Astrocyte (in vitro differentiated cells and primary cell): Measurements from ENCODE around the gene ZC3HAV1. TPM values are rescaled to one million over a fixed set of nuclear protein-coding genes. Genes with fewer than 3 reads are reported as not detected.

Experiments
- DNase-seq: peaks from one replicate; pipeline ENCODE4 v3.0.0-alpha.2; 2010; ENCODE audit warnings: low read depth
- FAIRE-seq: peaks from 2 replicates; lab custom pipeline; 2011; peaks lifted over from hg19 to GRCh38; lab: Jason Lieb, UNC
- H2AFZ ChIP-seq: 2 replicates; pipeline ENCODE4 v1.6.0; 2012; ENCODE audit warnings: low read depth, low read length, inconsistent platforms
- H3K27ac ChIP-seq: 2 replicates; pipeline ENCODE4 v1.5.1; 2011; ENCODE audit warnings: low read depth, low read length, inconsistent platforms
- H3K27me3 ChIP-seq: 2 replicates; pipeline ENCODE4 v1.6.0; 2011; ENCODE audit warnings: low read length, inconsistent platforms; ENCODE audit not compliant: insufficient read depth
- H3K36me3 ChIP-seq: 2 replicates; pipeline ENCODE4 v1.5.1; 2011; ENCODE audit warnings: low read length, inconsistent platforms; ENCODE audit not compliant: insufficient read depth
- H3K4me1 ChIP-seq: 2 replicates; pipeline ENCODE4 v1.5.1; 2011; ENCODE audit warnings: low read length, inconsistent platforms; ENCODE audit not compliant: insufficient read depth
- H3K4me2 ChIP-seq: 2 replicates; pipeline ENCODE4 v1.6.0; 2012; ENCODE audit warnings: low read length, inconsistent platforms
- H3K4me3 ChIP-seq: 2 replicates; pipeline ENCODE4 v1.5.1; 2011; ENCODE audit warnings: low read depth, mild to moderate bottlenecking, low read length, inconsistent platforms; ENCODE audit not compliant: insufficient read depth
- H3K79me2 ChIP-seq: 2 replicates; pipeline ENCODE4 v1.6.0; 2012; ENCODE audit warnings: mild to moderate bottlenecking, low read length, inconsistent platforms; ENCODE audit not compliant: insufficient read depth
- H3K9ac ChIP-seq: 2 replicates; pipeline ENCODE4 v1.6.0; 2012; ENCODE audit warnings: mild to moderate bottlenecking, low read length, inconsistent platforms
- H3K9me3 ChIP-seq: 2 replicates; pipeline ENCODE4 v1.5.1; 2012; ENCODE audit warnings: low read depth, mild to moderate bottlenecking, low read length, inconsistent platforms; ENCODE audit not compliant: insufficient read depth
- H4K20me1 ChIP-seq: 2 replicates; pipeline ENCODE4 v1.6.0; 2012; ENCODE audit warnings: low read length, inconsistent platforms; ENCODE audit not compliant: insufficient read depth
- H3K27ac Mint-ChIP-seq: one replicate; pipeline ENCODE4 v1.8.0; 2021; ENCODE audit warnings: mild to moderate bottlenecking, mixed read lengths; ENCODE audit not compliant: unreplicated experiment
- H3K27me3 Mint-ChIP-seq: one replicate; pipeline ENCODE4 v1.8.0; 2021; ENCODE audit warnings: low read depth, mixed read lengths; ENCODE audit not compliant: unreplicated experiment
- H3K36me3 Mint-ChIP-seq: one replicate; pipeline ENCODE4 v1.8.0; 2021; ENCODE audit warnings: low read depth, mixed read lengths; ENCODE audit not compliant: unreplicated experiment
- H3K4me1 Mint-ChIP-seq: one replicate; pipeline ENCODE4 v1.8.0; 2021; ENCODE audit warnings: low read depth, mixed read lengths; ENCODE audit not compliant: unreplicated experiment
- H3K4me3 Mint-ChIP-seq: one replicate; pipeline ENCODE4 v1.8.0; 2021; ENCODE audit warnings: mild to moderate bottlenecking, moderate library complexity, mixed read lengths; ENCODE audit not compliant: unreplicated experiment
- H3K9me3 Mint-ChIP-seq: one replicate; pipeline ENCODE4 v1.8.0; 2021; ENCODE audit warnings: mild to moderate bottlenecking, mixed read lengths; ENCODE audit not compliant: unreplicated experiment
- EZH2 ChIP-seq: IDR thresholded peaks from 2 replicates; pipeline ENCODE4 v1.6.1; 2012; ENCODE audit warnings: mild to moderate bottlenecking, low read length, inconsistent platforms; ENCODE audit not compliant: insufficient read depth
- total RNA-seq: library from RNA; stranded (reverse); gene quantifications from 2 replicates; pipeline ENCODE4 v1.2.1, GENCODE V29; 2021
- TF ChIP-seq, protein P1 (sequence below): IDR thresholded peaks from 2 replicates; pipeline ENCODE4 v1.5.1; 2011; ENCODE audit warnings: low read depth, mild to moderate bottlenecking, inconsistent platforms, low read length, moderate library complexity; ENCODE audit not compliant: insufficient read depth

ZC3HAV1 gene
- total RNA-seq, 1 donor from 2014 or later, result 63.8 TPM

DNA sequence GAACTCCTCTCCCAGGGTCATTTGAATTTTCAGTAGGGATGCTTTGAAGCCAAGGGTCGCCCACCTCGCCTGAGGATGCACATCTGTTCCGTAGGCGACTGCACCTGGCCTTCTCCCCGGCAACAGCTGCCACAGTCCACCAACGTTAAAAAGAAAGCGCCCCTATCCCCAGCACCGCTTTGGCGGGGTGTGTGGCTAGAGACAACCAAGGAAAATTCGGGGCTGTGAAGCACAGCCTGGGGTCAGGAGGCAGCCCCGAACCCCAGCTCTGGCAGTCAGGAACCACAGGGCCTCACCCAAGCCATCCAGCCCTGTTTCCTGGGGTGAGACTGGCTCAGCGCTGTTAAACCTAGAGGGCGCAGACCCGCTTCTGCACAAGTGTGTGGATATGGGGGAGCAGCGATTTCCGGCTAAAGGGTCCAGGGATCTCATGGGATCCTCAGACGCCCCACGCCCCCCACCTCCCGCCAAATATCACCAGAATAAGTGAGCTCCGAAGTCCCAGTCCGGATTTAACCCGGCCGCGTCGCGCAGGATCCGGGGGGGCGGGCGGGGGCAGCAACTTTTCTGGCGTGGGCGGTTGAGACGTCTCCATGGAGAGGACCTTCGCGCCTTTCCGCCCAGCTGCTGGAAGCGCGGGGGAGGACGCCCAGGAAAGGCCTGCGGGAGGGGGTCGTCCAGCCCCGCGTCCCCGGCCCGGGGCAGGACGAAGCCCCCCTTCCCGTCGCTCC is 74.5 kb downstream of the ZC3HAV1 start:
- TF ChIP-seq EZH2, result no peak
- TF ChIP-seq, protein P1, sequence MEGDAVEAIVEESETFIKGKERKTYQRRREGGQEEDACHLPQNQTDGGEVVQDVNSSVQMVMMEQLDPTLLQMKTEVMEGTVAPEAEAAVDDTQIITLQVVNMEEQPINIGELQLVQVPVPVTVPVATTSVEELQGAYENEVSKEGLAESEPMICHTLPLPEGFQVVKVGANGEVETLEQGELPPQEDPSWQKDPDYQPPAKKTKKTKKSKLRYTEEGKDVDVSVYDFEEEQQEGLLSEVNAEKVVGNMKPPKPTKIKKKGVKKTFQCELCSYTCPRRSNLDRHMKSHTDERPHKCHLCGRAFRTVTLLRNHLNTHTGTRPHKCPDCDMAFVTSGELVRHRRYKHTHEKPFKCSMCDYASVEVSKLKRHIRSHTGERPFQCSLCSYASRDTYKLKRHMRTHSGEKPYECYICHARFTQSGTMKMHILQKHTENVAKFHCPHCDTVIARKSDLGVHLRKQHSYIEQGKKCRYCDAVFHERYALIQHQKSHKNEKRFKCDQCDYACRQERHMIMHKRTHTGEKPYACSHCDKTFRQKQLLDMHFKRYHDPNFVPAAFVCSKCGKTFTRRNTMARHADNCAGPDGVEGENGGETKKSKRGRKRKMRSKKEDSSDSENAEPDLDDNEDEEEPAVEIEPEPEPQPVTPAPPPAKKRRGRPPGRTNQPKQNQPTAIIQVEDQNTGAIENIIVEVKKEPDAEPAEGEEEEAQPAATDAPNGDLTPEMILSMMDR, result no peak
- Histone ChIP-seq H3K9ac (peak overlapping the region; percentile 86), H3K9me3 (no peaks in the 10 kb centered on the region), H3K27me3 (no peaks in the 10 kb centered on the region), H4K20me1 (peaks cover 17% of the 10 kb centered on the region), H3K36me3 (peaks cover 7% of the 10 kb centered on the region), H2AFZ (peak overlapping the region; percentile 78), H3K4me1 (peaks cover 12% of the 10 kb centered on the region), H3K79me2 (peaks cover 33% of the 10 kb centered on the region), H3K4me3 (peak overlapping the region; percentile 76), H3K27ac (peak overlapping the region; percentile 71), H3K4me2 (peak overlapping the region; percentile 93)
- Mint-ChIP-seq H3K27me3 (peaks cover 15% of the 10 kb centered on the region), H3K4me3 (peak overlapping the region; percentile 83), H3K27ac (no peak overlapping the region), H3K4me1 (no peaks in the 10 kb centered on the region), H3K36me3 (peaks cover 9% of the 10 kb centered on the region), H3K9me3 (peaks cover 2% of the 10 kb centered on the region)
- FAIRE-seq, result no peak
- peak; percentile 28 for DNase-seq

- H4K20me1 ChIP-seq, result peaks cover 20% of the 10 kb centered on the region
- no peaks in the 10 kb centered on the region for H3K4me1 Mint-ChIP-seq
- peaks cover 2% of the 10 kb centered on the region for H3K9me3 Mint-ChIP-seq
- peaks cover 13% of the 10 kb centered on the region for H3K36me3 ChIP-seq
- H3K4me2 ChIP-seq, result peak overlapping the region; percentile 93
- no peak overlapping the region for H3K27ac ChIP-seq
- FAIRE-seq, result no peak
- no peaks in the 10 kb centered on the region for H3K27me3 ChIP-seq
- peak overlapping the region; percentile 86 for H3K9ac ChIP-seq
- peaks cover 15% of the 10 kb centered on the region for H3K27me3 Mint-ChIP-seq
- TF ChIP-seq, protein P1, result no peak
- no peak for TF ChIP-seq EZH2
- peaks cover 33% of the 10 kb centered on the region for H3K79me2 ChIP-seq
- peak overlapping the region; percentile 83 for H3K4me3 Mint-ChIP-seq
- H2AFZ ChIP-seq, result no peak overlapping the region
- H3K4me3 ChIP-seq, result peak overlapping the region; percentile 76
- peaks cover 15% of the 10 kb centered on the region for H3K36me3 Mint-ChIP-seq
- no peak overlapping the region for H3K27ac Mint-ChIP-seq
- peaks cover 12% of the 10 kb centered on the region for H3K4me1 ChIP-seq
- no peak for DNase-seq
- H3K9me3 ChIP-seq, result no peaks in the 10 kb centered on the region
Observed at GRCh38 chr7:139034336-139034735, 75.2 kb downstream of the ZC3HAV1 start.
